Measurements from ENCODE around the gene KMT2B. TPM values are rescaled to one million over a fixed set of nuclear protein-coding genes. Genes with fewer than 3 reads are reported as not detected.

The KMT2B gene
- total RNA-seq, 2 donors from 2014 or later, result 32.1 to 46.9 TPM

GRCh38 chr19:35734273-35734672 lies 16.5 kb downstream of the KMT2B start:
- Histone ChIP-seq H3K9me3 (no peaks in the 10 kb centered on the region), H3K4me3 (no peak overlapping the region), H3K4me1 (no peaks in the 10 kb centered on the region), H3K36me3 (peaks cover 6% of the 10 kb centered on the region), H3K27me3 (no peaks in the 10 kb centered on the region), H3K9ac (ENCODE audit: low read depth in 2 of 2, low read length in 2 of 2) (no peak overlapping the region), H3K27ac (no peak overlapping the region)
- intact Hi-C loops (cut with DNase I), result no loop called here
- DNase-seq, result no peak
- no peak for TF ChIP-seq CTCF (IDR thresholded peaks at IDR 0.05)

GRCh38 chr19:35734889-35735288 lies 17.1 kb downstream of the KMT2B start:
- no peak overlapping the region for H3K4me3 ChIP-seq
- no peak overlapping the region for H3K27ac ChIP-seq
- peaks cover 4% of the 10 kb centered on the region for H3K36me3 ChIP-seq
- intact Hi-C loops (cut with DNase I), result no loop called here
- H3K9me3 ChIP-seq, result no peaks in the 10 kb centered on the region
- DNase-seq, result no peak
- H3K9ac ChIP-seq (ENCODE audit: low read depth in 2 of 2, low read length in 2 of 2), result no peak overlapping the region
- H3K4me1 ChIP-seq, result peaks cover 5% of the 10 kb centered on the region
- TF ChIP-seq CTCF (IDR thresholded peaks at IDR 0.05), result no peak
- H3K27me3 ChIP-seq, result no peaks in the 10 kb centered on the region

- Histone ChIP-seq H3K36me3 (no peaks in the 10 kb centered on the region), H3K9me3 (no peaks in the 10 kb centered on the region), H3K9ac (ENCODE audit: low read depth in 2 of 2, low read length in 2 of 2) (no peak overlapping the region), H3K27me3 (no peaks in the 10 kb centered on the region), H3K4me1 (peaks cover 9% of the 10 kb centered on the region), H3K4me3 (no peak overlapping the region), H3K27ac (no peak overlapping the region)
- DNase-seq, result no peak
- intact Hi-C loops (cut with DNase I), result no loop called here
- no peak for TF ChIP-seq CTCF (IDR thresholded peaks at IDR 0.05)
Observed at GRCh38 chr19:35736913-35737886, 19.4 kb downstream of the KMT2B start.

GRCh38 chr19:35738021-35738886 lies 20.5 kb downstream of the KMT2B start:
- Histone ChIP-seq H3K9ac (ENCODE audit: low read depth in 2 of 2, low read length in 2 of 2) (no peak overlapping the region), H3K9me3 (no peaks in the 10 kb centered on the region), H3K4me1 (peaks cover 9% of the 10 kb centered on the region), H3K27me3 (no peaks in the 10 kb centered on the region), H3K4me3 (no peak overlapping the region), H3K36me3 (no peaks in the 10 kb centered on the region), H3K27ac (no peak overlapping the region)
- TF ChIP-seq CTCF (IDR thresholded peaks at IDR 0.05), result no peak
- intact Hi-C loops (cut with DNase I), result no loop called here
- no peak for DNase-seq

GRCh38 chr19:35738887-35739229 lies 21.1 kb downstream of the KMT2B start:
- H3K9me3 ChIP-seq, result no peaks in the 10 kb centered on the region
- no peak for TF ChIP-seq CTCF (IDR thresholded peaks at IDR 0.05)
- H3K27ac ChIP-seq, result no peak overlapping the region
- H3K4me1 ChIP-seq, result peaks cover 9% of the 10 kb centered on the region
- intact Hi-C loops (cut with DNase I), result no loop called here
- no peaks in the 10 kb centered on the region for H3K27me3 ChIP-seq
- DNase-seq, result no peak
- H3K9ac ChIP-seq (ENCODE audit: low read depth in 2 of 2, low read length in 2 of 2), result no peak overlapping the region
- H3K36me3 ChIP-seq, result no peaks in the 10 kb centered on the region
- no peak overlapping the region for H3K4me3 ChIP-seq
